ENCODE measurements around the gene RNF213.
"Not testable (repeated sequence)": the region's sequence is repeated elsewhere in the genome, so short reads cannot be mapped to it uniquely, and the experiment has no call there.

Gene RNF213

GRCh38 chr17:80224683-80225082 lies 36.0 kb upstream of the RNF213 start:
- DNase-seq (ENCODE audit: low read depth, low spot score), result no peak

GRCh38 chr17:80225230-80225629 lies 35.4 kb upstream of the RNF213 start:
- no peak for DNase-seq (ENCODE audit: low read depth, low spot score)

- DNase-seq (ENCODE audit: low read depth, low spot score), result no peak
Measured at GRCh38 chr17:80227156-80227555, 33.5 kb upstream of the RNF213 start.

- no peak for DNase-seq (ENCODE audit: low read depth, low spot score)
Measured at GRCh38 chr17:80227666-80228065, 33.0 kb upstream of the RNF213 start.

GRCh38 chr17:80228477-80228876 lies 32.2 kb upstream of the RNF213 start:
- DNase-seq (ENCODE audit: low read depth, low spot score), result no peak

- DNase-seq (ENCODE audit: low read depth, low spot score), result no peak
Measured at GRCh38 chr17:80229011-80229410, 31.6 kb upstream of the RNF213 start.

GRCh38 chr17:80232438-80232837 lies 28.2 kb upstream of the RNF213 start:
- DNase-seq (ENCODE audit: low read depth, low spot score), result no peak

- DNase-seq (ENCODE audit: low read depth, low spot score), result no peak
Measured at GRCh38 chr17:80233202-80233601, 27.4 kb upstream of the RNF213 start.

GRCh38 chr17:80236911-80237310 lies 23.7 kb upstream of the RNF213 start:
- no peak for DNase-seq (ENCODE audit: low read depth, low spot score)

- DNase-seq (ENCODE audit: low read depth, low spot score), result no peak
Measured at GRCh38 chr17:80237386-80237785, 23.3 kb upstream of the RNF213 start.

GRCh38 chr17:80242505-80242904 lies 18.1 kb upstream of the RNF213 start:
- DNase-seq (ENCODE audit: low read depth, low spot score), result no peak

- DNase-seq (ENCODE audit: low read depth, low spot score), result no peak
Measured at GRCh38 chr17:80243526-80244433, 16.9 kb upstream of the RNF213 start.

- not testable (repeated sequence) for DNase-seq (ENCODE audit: low read depth, low spot score)
Measured at GRCh38 chr17:80244448-80244847, 16.2 kb upstream of the RNF213 start.

- no peak for DNase-seq (ENCODE audit: low read depth, low spot score)
Measured at GRCh38 chr17:80244871-80245509, 15.7 kb upstream of the RNF213 start.

- no peak for DNase-seq (ENCODE audit: low read depth, low spot score)
Measured at GRCh38 chr17:80245566-80246265, 14.9 kb upstream of the RNF213 start.

- DNase-seq (ENCODE audit: low read depth, low spot score), result no peak
Measured at GRCh38 chr17:80246266-80246681, 14.4 kb upstream of the RNF213 start.

- DNase-seq (ENCODE audit: low read depth, low spot score), result no peak
Measured at GRCh38 chr17:80246726-80247125, 13.9 kb upstream of the RNF213 start.

- DNase-seq (ENCODE audit: low read depth, low spot score), result no peak
Measured at GRCh38 chr17:80247561-80247960, 13.1 kb upstream of the RNF213 start.

- DNase-seq (ENCODE audit: low read depth, low spot score), result no peak
Measured at GRCh38 chr17:80248001-80248893, 12.4 kb upstream of the RNF213 start.

GRCh38 chr17:80248894-80249710 lies 11.6 kb upstream of the RNF213 start:
- DNase-seq (ENCODE audit: low read depth, low spot score), result no peak

All from iPS DF 19.7 (cell line).